ENCODE data around the gene RAB5B. TPM values are rescaled to one million over a fixed set of nuclear protein-coding genes. Genes with fewer than 3 reads are reported as not detected.

Gene RAB5B
- total RNA-seq, 1 experiment from 2014 or later, result 55.0 TPM

DNA sequence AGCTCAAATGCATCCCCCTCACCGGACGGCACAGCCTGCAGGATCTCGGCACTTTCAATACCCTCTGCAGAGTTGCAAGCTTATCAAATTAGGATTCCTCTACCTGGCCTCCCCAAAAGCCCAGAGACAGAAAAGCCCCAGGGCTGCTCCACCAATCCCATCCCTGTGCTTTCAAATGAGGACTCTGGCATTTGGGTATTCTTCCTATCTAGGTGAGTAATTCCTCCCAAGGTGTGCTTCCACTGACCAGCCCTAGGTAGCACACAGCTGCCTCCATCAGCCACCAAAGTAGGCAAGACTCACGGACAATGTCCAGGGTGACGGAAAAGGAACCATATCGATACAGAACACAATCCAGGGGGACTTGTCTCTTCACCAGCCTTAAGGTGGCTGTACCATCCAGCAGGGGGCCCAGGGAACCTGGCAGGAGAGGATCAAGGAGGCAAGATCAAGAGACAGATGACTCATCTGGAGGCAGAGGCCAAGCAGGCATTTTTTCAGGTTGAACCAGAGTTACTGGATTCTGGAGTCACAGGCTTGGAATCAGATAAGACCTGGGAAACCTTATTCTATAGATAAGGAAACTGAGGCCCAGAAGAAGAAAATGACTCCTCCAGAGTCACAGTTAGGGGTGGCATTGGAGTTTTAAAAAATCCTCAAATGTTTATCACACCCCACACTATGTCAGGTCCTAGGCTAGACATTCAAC lies 17.9 kb upstream of the RAB5B start:
- H3K4me1 Mint-ChIP-seq, result no peaks in the 10 kb centered on the region
- ChIA-PET CTCF (interaction anchor here (1.4 kb wide), 1 partner anchor 218 kb away, joined by 4 read pairs; no protein-coding TSS in a partner anchor), POLR2A (no interaction called here)
- TF ChIP-seq ZNF416 (CRISPR knock-in tag; IDR thresholded peaks at IDR 0.05), result no peak
- TF ChIP-seq, protein P1, sequence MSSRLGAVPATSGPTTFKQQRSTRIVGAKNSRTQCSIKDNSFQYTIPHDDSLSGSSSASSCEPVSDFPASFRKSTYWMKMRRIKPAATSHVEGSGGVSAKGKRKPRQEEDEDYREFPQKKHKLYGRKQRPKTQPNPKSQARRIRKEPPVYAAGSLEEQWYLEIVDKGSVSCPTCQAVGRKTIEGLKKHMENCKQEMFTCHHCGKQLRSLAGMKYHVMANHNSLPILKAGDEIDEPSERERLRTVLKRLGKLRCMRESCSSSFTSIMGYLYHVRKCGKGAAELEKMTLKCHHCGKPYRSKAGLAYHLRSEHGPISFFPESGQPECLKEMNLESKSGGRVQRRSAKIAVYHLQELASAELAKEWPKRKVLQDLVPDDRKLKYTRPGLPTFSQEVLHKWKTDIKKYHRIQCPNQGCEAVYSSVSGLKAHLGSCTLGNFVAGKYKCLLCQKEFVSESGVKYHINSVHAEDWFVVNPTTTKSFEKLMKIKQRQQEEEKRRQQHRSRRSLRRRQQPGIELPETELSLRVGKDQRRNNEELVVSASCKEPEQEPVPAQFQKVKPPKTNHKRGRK (CRISPR knock-in tag; IDR thresholded peaks at IDR 0.05; ENCODE audit: borderline replicate concordance), result no peak
- TF ChIP-seq, protein P2, sequence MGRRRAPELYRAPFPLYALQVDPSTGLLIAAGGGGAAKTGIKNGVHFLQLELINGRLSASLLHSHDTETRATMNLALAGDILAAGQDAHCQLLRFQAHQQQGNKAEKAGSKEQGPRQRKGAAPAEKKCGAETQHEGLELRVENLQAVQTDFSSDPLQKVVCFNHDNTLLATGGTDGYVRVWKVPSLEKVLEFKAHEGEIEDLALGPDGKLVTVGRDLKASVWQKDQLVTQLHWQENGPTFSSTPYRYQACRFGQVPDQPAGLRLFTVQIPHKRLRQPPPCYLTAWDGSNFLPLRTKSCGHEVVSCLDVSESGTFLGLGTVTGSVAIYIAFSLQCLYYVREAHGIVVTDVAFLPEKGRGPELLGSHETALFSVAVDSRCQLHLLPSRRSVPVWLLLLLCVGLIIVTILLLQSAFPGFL (CRISPR knock-in tag; IDR thresholded peaks at IDR 0.05; ENCODE audit: borderline replicate concordance), result no peak
- no peak overlapping the region for H3K27ac Mint-ChIP-seq
- DNase-seq (ENCODE audit: low spot score), result no peak
- H3K4me3 Mint-ChIP-seq, result no peak overlapping the region
- peak; percentile 58 for ATAC-seq
- H3K9me3 Mint-ChIP-seq, result no peaks in the 10 kb centered on the region
- H3K27me3 Mint-ChIP-seq (ENCODE audit: low read depth), result no peaks in the 10 kb centered on the region
- peaks cover 19% of the 10 kb centered on the region for H3K36me3 Mint-ChIP-seq

DNA sequence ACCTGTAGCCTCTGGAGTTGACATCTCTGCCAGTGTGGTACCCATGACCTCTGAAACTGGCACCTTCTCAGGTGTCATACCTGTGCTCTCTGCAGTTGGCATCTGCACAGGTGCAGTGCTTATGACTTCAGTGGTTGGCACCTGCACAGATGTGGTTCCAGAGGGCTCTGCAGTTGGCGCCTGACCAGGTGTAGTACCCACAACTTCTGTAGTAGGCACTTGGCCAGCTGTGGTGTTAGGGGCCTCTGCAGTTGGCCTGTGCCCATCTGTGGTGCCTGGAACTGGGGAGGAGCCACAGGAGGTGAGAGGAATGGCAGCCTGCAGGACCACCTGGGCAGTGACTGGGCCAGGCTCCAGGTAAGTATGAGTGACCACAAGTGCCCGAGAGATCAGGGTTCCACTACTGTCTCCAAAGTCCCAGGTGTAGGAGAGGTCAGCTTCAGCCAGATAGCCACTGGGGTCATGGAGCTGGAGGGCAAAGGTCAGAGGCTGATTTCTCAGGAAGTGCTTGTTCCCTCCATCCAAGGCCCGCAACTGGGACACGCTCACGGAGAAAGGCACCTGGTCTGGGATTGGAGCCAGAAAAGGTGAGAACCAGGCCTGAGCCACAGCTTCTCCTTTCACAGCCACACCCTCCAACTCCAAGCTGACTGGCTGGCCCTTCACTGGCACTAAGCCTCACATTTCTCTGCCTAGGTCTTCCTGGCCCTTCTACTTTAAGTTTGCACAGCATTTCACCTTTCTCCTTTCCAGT lies 16.6 kb upstream of the RAB5B start:
- DNase-seq (ENCODE audit: low spot score) (no peak), ATAC-seq (no peak)
- ChIA-PET POLR2A (interaction anchor here (0.7 kb wide), 1 partner anchor 11 kb away, joined by 3 read pairs; no protein-coding TSS in a partner anchor), CTCF (interaction anchor here (0.6 kb wide), 1 partner anchor 140 kb away, joined by 3 read pairs; the partner anchor contains the start of genes ORMDL2 and SARNP)
- Mint-ChIP-seq H3K4me3 (no peak overlapping the region), H3K27me3 (ENCODE audit: low read depth) (no peaks in the 10 kb centered on the region), H3K36me3 (peaks cover 18% of the 10 kb centered on the region), H3K27ac (no peak overlapping the region), H3K4me1 (no peaks in the 10 kb centered on the region), H3K9me3 (no peaks in the 10 kb centered on the region)
- TF ChIP-seq FOXJ3 (CRISPR knock-in tag; IDR thresholded peaks at IDR 0.05; ENCODE audit: borderline replicate concordance), result no peak
- TF ChIP-seq, protein P3, sequence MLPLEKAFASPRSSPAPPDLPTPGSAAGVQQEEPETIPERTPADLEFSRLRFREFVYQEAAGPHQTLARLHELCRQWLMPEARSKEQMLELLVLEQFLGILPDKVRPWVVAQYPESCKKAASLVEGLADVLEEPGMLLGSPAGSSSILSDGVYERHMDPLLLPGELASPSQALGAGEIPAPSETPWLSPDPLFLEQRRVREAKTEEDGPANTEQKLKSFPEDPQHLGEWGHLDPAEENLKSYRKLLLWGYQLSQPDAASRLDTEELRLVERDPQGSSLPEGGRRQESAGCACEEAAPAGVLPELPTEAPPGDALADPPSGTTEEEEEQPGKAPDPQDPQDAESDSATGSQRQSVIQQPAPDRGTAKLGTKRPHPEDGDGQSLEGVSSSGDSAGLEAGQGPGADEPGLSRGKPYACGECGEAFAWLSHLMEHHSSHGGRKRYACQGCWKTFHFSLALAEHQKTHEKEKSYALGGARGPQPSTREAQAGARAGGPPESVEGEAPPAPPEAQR (CRISPR knock-in tag; IDR thresholded peaks at IDR 0.05), result no peak

DNA sequence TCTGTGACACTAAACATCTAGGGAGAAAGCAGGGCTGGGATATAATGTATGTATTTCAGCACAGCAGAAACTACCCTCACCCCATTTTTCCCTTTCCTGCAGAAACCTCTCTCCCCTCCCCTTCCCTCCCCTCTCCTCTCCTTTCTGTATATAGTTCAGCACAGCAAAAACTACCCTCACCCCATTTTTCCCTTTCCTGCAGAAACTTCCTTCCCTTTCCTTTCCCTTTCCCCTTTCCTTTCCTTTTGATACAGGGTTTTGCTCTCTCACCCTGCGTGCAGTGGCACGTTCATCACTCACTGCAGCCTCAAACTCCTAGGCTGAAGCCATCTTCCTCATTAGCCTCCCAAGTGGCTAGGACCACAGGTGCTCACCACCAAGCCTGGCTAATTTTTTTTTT lies 10.1 kb upstream of the RAB5B start:
- Mint-ChIP-seq H3K9me3 (no peaks in the 10 kb centered on the region), H3K27me3 (ENCODE audit: low read depth) (no peaks in the 10 kb centered on the region), H3K4me1 (peaks cover 26% of the 10 kb centered on the region), H3K4me3 (no peak overlapping the region), H3K36me3 (no peaks in the 10 kb centered on the region; the same call in 1 of the 2 replicates), H3K27ac (no peak overlapping the region)
- ChIA-PET CTCF (no interaction called here), POLR2A (no interaction called here)
- ATAC-seq (no peak), DNase-seq (ENCODE audit: low spot score) (no peak)
- no peak for TF ChIP-seq NFYB (CRISPR knock-in tag; conservative IDR thresholded peaks at IDR 0.05; ENCODE audit: low read depth)
- no peak for TF ChIP-seq ATF1 (CRISPR knock-in tag; IDR thresholded peaks at IDR 0.05)
- no peak for TF ChIP-seq GRHL2 (CRISPR knock-in tag; IDR thresholded peaks at IDR 0.05; ENCODE audit: insufficient replicate concordance, severe bottlenecking)
- TF ChIP-seq, protein P4, sequence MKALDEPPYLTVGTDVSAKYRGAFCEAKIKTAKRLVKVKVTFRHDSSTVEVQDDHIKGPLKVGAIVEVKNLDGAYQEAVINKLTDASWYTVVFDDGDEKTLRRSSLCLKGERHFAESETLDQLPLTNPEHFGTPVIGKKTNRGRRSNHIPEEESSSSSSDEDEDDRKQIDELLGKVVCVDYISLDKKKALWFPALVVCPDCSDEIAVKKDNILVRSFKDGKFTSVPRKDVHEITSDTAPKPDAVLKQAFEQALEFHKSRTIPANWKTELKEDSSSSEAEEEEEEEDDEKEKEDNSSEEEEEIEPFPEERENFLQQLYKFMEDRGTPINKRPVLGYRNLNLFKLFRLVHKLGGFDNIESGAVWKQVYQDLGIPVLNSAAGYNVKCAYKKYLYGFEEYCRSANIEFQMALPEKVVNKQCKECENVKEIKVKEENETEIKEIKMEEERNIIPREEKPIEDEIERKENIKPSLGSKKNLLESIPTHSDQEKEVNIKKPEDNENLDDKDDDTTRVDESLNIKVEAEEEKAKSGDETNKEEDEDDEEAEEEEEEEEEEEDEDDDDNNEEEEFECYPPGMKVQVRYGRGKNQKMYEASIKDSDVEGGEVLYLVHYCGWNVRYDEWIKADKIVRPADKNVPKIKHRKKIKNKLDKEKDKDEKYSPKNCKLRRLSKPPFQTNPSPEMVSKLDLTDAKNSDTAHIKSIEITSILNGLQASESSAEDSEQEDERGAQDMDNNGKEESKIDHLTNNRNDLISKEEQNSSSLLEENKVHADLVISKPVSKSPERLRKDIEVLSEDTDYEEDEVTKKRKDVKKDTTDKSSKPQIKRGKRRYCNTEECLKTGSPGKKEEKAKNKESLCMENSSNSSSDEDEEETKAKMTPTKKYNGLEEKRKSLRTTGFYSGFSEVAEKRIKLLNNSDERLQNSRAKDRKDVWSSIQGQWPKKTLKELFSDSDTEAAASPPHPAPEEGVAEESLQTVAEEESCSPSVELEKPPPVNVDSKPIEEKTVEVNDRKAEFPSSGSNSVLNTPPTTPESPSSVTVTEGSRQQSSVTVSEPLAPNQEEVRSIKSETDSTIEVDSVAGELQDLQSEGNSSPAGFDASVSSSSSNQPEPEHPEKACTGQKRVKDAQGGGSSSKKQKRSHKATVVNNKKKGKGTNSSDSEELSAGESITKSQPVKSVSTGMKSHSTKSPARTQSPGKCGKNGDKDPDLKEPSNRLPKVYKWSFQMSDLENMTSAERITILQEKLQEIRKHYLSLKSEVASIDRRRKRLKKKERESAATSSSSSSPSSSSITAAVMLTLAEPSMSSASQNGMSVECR (CRISPR knock-in tag; IDR thresholded peaks at IDR 0.05; ENCODE audit: borderline replicate concordance), result no peak
- TF ChIP-seq, protein P5, sequence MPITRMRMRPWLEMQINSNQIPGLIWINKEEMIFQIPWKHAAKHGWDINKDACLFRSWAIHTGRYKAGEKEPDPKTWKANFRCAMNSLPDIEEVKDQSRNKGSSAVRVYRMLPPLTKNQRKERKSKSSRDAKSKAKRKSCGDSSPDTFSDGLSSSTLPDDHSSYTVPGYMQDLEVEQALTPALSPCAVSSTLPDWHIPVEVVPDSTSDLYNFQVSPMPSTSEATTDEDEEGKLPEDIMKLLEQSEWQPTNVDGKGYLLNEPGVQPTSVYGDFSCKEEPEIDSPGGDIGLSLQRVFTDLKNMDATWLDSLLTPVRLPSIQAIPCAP (CRISPR knock-in tag; IDR thresholded peaks at IDR 0.05), result no peak
- TF ChIP-seq TEAD4 (CRISPR knock-in tag; IDR thresholded peaks at IDR 0.05), result no peak
- TF ChIP-seq, protein P6, sequence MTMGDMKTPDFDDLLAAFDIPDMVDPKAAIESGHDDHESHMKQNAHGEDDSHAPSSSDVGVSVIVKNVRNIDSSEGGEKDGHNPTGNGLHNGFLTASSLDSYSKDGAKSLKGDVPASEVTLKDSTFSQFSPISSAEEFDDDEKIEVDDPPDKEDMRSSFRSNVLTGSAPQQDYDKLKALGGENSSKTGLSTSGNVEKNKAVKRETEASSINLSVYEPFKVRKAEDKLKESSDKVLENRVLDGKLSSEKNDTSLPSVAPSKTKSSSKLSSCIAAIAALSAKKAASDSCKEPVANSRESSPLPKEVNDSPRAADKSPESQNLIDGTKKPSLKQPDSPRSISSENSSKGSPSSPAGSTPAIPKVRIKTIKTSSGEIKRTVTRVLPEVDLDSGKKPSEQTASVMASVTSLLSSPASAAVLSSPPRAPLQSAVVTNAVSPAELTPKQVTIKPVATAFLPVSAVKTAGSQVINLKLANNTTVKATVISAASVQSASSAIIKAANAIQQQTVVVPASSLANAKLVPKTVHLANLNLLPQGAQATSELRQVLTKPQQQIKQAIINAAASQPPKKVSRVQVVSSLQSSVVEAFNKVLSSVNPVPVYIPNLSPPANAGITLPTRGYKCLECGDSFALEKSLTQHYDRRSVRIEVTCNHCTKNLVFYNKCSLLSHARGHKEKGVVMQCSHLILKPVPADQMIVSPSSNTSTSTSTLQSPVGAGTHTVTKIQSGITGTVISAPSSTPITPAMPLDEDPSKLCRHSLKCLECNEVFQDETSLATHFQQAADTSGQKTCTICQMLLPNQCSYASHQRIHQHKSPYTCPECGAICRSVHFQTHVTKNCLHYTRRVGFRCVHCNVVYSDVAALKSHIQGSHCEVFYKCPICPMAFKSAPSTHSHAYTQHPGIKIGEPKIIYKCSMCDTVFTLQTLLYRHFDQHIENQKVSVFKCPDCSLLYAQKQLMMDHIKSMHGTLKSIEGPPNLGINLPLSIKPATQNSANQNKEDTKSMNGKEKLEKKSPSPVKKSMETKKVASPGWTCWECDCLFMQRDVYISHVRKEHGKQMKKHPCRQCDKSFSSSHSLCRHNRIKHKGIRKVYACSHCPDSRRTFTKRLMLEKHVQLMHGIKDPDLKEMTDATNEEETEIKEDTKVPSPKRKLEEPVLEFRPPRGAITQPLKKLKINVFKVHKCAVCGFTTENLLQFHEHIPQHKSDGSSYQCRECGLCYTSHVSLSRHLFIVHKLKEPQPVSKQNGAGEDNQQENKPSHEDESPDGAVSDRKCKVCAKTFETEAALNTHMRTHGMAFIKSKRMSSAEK (CRISPR knock-in tag; IDR thresholded peaks at IDR 0.05; ENCODE audit: borderline replicate concordance), result no peak

All from WTC11 (cell line).